GM12801 (cell line): ENCODE results near the gene DUSP3.

ENCODE experiments used
- TF ChIP-seq, protein P1 (sequence below): IDR thresholded peaks from one replicate; pipeline ENCODE4 v1.5.1; 2011; ENCODE audit warnings: control low read depth; ENCODE audit not compliant: insufficient read length; ENCODE audit errors: extremely low read depth

The DUSP3 gene

DNA sequence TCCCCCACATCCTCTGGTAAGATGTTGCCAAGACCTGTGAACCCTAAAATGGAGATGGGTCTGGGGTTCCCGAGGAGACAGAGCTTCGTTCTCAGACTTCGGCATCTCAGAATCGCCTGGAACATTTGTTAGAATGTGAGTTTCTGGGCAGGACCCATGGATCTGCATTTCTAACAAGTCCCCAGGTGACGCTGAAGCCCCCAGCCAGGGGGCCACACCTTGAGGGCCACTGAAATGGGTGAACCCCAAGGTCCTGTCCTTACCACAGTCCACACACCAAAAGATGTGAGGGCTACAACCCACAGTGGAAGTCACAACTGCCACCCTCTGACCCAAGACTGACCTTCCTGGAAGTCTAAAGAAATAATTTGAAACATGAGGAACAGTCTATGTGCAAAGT, 40.2 kb upstream of the DUSP3 start:
- TF ChIP-seq, protein P1, sequence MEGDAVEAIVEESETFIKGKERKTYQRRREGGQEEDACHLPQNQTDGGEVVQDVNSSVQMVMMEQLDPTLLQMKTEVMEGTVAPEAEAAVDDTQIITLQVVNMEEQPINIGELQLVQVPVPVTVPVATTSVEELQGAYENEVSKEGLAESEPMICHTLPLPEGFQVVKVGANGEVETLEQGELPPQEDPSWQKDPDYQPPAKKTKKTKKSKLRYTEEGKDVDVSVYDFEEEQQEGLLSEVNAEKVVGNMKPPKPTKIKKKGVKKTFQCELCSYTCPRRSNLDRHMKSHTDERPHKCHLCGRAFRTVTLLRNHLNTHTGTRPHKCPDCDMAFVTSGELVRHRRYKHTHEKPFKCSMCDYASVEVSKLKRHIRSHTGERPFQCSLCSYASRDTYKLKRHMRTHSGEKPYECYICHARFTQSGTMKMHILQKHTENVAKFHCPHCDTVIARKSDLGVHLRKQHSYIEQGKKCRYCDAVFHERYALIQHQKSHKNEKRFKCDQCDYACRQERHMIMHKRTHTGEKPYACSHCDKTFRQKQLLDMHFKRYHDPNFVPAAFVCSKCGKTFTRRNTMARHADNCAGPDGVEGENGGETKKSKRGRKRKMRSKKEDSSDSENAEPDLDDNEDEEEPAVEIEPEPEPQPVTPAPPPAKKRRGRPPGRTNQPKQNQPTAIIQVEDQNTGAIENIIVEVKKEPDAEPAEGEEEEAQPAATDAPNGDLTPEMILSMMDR, result no peak

GRCh38 chr17:43817826-43818225, 39.0 kb upstream of the DUSP3 start:
- TF ChIP-seq, protein P1, result no peak

GRCh38 chr17:43816336-43817320, 37.9 kb upstream of the DUSP3 start:
- TF ChIP-seq, protein P1, result no peak

DNA sequence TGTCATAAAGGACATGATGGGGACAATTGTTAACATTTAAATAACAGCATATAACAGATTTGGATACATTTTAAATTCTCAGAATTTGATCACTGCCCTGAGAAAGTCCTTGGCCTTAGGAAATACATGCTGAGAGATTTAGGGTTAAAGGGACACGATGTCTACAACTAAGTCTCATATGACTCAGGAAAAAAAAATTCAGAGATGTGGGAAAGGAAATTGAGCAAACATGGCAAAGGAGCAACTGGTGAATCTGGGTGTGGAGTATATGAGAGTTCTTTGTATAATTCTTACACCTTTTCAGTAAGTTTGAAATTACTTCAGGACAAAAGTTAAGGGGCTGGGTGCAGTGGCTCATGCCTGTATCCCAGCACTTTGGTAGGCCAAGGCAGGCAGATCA, 35.9 kb upstream of the DUSP3 start:
- TF ChIP-seq, protein P1, result no peak

DNA sequence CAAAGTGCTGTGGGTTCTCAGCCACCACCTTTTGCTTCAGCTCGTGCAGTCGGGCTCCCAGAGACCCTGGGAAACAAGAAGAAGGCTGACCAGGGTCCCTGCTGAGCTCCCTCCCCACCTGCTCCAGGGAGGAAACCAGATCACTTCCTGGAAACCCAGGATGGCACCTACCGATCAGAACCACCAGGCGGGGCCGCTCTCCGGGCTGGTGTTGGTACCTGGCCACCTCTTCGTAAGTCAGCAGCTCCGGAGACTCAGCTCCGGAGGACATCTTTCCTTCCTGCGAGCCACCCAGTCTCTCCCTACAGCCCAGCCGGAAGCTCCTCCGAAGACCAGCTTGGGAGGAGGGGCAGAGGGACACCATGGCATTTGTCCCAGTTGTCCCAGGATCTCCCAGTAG, 35.2 kb upstream of the DUSP3 start:
- TF ChIP-seq, protein P1, result no peak

DNA sequence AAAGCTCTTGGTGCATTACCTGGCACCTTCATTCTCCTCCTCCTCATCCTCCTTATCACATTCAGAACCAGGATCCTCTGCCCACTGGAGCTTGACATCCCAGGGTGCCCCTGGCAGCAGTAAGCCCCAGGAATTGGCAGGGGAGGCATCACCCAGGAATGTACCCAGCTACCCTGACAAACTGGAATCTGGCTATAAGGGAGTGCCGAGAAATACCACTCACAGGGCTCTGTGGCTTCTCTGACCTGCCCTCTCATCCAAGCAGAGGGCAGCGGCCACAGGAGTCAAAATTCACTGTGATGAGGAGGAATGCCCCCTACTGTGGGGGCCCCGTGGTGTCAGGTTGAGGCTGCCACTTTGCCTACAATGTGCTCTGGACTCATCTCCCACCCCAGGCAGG, 34.6 kb upstream of the DUSP3 start:
- TF ChIP-seq, protein P1, result no peak

DNA sequence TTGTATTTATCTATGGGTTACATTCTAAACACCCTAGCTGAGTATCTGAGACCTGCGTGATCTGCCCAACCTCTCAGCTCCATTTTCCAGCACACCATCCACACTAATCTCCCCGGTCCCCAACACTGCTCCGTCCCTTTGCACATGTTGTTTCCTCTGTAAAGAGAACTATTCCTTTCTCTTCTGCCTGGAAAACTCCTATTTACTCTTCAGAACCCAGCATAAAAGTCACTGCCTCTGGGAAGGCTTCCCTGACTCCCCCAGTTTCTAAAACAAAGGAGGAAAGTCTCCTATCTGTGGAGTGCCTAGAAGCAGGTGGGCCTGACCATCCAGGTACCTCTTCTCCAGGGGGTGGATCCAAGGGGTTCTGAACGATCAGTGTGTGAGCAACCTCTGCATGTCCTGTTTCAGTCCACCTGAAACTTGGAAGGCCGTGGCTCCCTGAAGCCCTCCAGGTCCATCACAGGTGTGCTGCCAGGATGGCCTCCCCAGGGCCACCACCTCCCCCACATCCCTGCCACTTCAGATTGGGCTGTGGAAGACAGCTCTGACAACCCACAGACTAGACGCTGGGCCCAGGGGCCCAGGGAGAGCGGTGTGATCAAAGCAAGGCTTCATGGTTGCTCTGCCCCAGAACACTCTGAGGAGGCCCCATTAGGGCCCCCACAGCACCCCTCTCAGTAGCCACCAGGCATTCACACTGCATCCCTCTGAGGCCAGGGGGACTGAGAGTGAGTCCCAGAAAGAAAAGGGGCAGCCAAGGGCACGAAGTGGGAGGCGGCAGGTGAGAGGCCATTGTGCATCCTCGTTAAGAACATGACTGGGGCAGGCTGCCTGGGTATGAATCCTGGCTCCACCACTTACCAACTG, 33.9 kb upstream of the DUSP3 start:
- TF ChIP-seq, protein P1, result no peak
